HG03196 (cell line): Measurements from ENCODE around the gene CFP.
"Not testable (repeated sequence)": the region's sequence is repeated elsewhere in the genome, so short reads cannot be mapped to it uniquely, and the experiment has no call there.

Experiments used
- ATAC-seq: cut with Tn5 transposase; IDR thresholded peaks from one replicate; pipeline ENCODE4 v1.9.1; 2021; ENCODE audit not compliant: unreplicated experiment

The CFP gene

DNA sequence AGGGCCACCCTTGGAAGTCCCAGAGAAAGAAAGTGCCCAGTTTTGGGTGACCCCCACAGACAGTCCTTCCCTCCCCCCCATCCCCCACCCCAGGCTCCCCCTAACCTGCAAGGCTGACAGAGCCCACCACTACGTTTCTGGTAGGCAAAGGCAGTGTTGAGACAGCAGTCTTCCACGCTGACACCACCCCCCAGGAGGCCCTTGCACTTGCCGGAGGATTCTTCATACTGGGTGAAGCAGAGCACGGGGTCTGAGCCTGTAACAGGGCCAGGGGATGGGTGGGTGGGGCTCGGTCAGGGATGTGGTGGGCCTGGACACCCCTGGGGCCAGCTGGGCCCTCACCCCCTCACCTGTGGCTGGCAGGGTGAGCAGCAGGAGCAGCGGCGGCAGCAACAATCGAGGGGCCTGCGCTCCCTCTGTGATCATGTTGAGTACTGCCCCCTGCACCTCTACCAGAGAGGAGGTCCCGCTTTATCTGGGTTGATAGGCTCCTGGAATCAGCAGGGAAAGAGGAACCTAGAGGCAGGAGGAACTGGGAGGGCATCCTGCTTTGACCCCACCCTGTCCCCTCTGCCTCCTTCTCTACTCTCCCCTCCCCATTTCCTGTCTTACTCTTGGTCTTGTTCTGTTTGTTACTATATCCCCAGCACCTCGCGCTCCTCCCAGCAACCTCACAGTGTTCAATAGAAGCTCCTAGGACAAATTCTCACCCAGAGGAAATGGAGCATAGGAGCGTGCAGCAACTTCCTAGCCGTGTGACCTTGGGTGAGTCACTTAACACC is at the start of gene CFP:
Gene CFP, minus strand, starts transcription at position 512 of the 782 bp plus-strand sequence. Its CDS starts 86 bp downstream, at position 426.
- no peak for ATAC-seq

- ATAC-seq = not testable (repeated sequence)
Observed at GRCh38 chrX:47675959-47676859, 46.5 kb upstream of the CFP start.

GRCh38 chrX:47674776-47675175 is 45.0 kb upstream of the CFP start:
- ATAC-seq = no peak

GRCh38 chrX:47665797-47666196 is 36.1 kb upstream of the CFP start:
- ATAC-seq = not testable (repeated sequence)

DNA sequence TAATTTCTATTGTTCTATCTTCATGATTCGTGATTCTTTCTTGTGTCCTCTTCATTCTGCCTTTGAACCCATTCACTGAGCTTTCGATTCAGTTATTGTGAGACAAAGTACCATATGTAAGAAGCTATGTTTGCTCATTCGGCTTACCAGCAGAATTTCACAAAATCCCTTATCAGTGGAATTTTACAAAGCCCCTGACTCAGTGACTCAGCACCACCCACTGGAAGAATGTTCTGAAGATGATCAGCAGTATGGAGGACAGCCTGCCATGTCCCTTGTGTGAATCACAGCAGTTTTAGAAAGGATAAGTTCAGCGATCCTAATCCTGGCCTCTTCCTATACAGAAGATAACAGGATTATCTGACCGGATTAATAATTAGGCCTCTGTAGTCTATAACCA is 35.0 kb upstream of the CFP start:
- no peak for ATAC-seq

DNA sequence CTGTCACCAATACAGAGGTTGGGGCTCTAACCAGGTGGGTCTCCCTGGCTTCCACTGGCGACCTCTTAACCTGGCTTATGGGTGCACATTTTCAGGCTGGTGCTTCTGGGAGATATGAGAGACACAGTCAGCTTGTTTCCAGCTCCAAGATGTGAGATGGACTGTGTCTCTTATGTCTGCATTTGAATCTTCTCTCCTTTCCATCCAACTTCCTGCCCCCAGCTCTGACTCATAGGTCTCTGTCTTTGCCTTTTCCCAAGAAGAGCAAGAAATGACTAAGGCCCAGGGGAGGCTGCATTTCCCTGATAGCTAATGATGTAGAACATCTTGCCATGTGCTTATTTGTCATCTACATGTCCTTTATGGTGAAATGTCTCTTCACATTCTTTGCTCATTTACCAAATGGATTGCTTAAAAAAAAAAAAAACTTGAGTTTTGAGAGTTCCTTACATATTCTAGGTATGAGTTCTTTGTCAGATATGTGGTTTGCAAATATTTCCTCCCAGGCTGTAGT is 32.5 kb upstream of the CFP start:
- no peak for ATAC-seq

DNA sequence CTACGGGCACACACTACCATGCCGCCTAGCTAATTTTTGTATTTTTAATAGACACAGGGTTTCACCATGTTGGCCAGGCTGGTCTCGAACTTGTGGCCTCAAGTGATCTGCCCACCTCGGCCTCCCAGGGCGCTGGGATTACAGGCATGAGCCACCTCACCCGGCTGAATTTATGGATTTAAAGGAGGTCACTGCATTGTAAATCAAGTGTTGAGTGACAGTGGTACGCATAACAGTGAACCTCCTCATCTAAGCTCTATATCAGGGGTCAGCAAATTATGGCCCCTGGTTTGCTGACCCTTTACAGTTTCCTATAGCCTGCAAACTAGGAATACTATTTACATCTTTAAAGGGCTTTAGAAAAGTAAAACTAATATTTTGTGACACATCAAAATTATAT is 31.8 kb upstream of the CFP start:
- no peak for ATAC-seq

DNA sequence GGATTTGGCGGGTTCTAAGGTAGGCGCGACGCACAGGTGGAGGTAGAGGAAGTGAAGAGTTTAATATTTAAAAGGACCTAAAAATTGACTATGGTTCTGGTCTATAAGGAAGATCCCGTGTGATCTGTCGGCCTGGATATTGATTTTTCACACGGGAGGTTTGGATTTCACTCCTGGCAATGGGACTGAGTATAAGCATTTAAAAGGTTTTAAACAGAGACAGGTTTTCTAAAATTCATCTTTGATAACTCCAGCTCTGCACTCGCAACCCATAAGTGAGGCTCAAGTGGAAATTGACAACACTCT is 29.6 kb upstream of the CFP start:
- ATAC-seq = no peak

DNA sequence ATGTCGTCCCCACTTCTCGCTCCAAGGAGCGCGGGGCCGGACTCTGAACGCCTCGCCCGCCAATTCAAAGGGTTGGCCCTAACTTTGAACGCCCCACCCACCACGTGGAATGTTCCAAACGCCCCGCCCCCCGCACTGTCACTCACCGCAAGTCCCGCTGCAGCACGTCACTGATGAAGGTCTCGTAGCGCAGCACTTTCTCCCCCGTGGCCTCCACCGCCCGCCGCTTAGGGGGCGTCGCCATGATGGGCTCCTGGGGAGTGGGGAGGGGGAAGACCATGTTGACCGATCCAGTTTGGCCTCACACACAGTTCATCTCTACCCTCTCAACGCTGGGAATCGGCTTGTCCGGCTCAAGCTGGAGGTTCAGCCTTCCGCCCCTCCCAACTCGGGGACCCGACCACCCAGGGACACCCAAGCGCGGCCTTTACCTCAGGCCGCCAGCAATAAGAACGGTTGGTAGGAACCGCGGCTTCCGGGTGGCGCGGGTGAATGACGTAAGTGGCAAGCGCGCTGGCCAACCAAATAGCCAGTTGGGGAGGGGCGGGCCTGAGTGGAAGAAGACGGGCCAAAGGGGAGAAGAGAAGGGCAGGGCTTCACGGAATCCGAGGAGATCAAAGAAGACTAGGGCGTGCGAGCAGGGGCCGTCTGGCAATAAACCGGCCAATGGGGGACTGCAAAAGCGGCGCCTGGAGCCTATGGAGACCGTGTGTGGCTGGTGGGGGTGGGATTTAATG is 29.1 kb upstream of the CFP start, which contains the start of gene UXT:
Gene UXT, minus strand, starts transcription at position 497 of the 737 bp plus-strand sequence. Its CDS starts 253 bp downstream, at position 244.
- ATAC-seq = peak; percentile 81

- ATAC-seq = no peak
Observed at GRCh38 chrX:47658301-47658683, 28.6 kb upstream of the CFP start.

- ATAC-seq = no peak
Observed at GRCh38 chrX:47651043-47651905, 21.5 kb upstream of the CFP start.

DNA sequence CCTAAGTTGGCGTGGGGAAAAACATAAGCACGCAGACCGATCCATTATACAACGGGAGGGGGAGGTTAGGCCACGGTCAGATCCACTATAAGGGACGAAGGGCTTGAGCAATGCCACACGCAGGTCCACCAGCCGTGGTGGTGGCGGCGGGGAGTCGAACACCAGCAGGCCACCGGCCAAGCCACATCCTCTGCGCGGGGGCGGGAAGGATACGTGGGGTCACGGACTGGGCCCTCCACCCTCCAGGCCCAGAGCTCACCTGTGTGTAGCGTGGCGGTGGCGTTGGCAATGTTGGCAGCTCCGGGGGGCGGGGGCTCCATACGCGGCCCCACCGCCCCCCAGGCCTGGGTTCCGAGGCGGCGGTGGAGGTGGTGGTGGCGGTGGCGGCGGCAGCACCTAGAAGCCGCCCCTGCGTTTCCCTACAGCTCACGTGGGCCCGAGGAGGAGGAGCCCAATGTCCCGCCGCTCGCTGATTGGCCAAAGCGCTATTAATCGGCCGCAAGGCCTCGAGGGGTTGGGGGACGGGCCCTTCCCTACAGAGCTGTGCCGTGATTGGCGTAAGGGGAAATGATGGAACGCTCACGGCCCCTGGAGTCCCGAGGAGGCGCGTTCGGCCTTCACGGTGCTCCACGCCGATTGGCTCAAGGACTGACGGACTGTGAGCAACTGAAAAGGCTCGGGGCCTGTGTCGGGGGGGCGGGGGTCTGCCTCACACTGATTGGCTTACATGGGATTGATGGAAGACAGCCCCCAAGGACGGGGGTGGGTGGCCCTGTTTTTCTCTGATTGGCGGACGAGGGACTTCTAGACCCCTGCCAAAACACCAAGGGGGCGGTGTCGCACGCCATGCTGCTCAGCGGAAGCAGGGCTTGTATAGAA is 20.7 kb upstream of the CFP start, which contains the start of gene ELK1:
Gene ELK1, minus strand, starts transcription at position 400 of the 879 bp plus-strand sequence. CDS start 9,122 bp downstream, outside the sequence.
- ATAC-seq = peak; percentile 92

DNA sequence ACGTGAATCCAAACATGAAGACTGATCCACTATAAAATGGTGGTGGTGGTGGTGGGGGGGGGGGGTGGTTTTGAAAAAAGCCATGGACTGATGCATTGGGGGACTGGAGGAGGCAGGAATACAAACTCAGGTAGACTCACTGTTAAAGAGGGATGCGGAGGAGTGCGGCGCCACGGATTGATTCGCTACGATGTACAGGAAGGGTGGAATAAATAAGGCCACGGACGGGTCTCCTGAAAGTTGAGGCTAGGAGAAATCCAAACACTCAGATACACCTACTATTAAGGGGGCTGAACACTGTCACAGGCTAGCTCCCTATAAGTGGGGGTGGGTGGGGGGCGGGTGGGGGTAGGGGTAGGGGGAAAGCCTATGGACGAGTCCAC is 20.0 kb upstream of the CFP start:
- no peak for ATAC-seq

DNA sequence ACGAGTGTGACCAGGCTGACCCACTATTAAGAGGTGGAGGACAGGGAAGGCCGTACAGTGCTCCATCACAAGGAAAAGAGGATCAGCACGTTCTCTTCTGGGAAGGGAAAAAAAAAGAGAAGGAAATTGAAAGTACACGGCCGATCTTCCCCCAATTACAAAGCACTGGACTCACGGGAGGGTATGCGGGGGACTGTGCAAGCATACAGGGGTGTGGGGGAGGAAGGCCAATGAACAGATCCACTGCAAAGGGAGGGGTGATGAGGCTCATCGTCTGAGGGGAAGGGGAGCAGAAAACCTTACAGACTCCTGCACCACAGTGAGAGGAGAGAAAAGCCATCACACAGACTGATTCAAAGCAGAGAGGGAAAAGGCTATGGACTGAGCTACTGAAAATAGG is 19.5 kb upstream of the CFP start:
- ATAC-seq = no peak

DNA sequence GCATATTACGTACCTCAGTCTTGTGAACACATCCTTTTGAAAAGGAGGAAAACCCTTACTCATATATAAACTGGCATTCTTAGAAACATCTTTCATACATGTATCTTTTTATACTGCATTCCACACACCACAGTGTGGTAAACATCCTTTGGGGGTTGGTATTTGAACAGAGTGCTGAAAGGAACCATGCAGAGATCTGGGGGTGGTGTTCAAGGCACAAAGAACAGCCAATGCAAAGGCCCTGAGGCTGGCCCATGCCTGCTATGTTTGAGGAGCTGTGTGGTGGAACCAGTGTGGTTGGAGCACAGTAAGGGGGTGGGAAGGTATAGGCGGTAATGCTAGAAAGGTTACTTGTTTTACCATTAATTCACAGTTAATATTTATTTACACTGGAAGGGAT is 18.6 kb upstream of the CFP start:
- ATAC-seq = no peak

DNA sequence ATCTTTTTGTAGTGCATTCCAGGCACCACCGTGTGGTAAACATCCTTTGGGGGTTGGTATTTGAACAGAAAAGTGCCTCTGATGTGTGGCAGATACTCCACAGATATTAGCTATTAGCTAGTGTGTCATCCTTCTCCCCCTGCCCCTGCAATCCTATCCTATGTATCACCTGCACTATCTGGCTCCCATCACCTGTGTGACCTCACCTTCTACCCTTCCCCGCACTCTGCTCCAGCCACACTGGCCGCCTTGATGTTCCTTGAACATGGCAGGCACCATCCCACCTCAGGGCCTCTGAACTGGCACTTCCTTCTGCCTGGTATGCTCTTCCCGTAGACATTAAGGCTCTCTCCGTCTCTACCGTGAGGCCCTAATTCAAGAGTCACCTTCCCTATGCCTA is 16.9 kb upstream of the CFP start:
- no peak for ATAC-seq

DNA sequence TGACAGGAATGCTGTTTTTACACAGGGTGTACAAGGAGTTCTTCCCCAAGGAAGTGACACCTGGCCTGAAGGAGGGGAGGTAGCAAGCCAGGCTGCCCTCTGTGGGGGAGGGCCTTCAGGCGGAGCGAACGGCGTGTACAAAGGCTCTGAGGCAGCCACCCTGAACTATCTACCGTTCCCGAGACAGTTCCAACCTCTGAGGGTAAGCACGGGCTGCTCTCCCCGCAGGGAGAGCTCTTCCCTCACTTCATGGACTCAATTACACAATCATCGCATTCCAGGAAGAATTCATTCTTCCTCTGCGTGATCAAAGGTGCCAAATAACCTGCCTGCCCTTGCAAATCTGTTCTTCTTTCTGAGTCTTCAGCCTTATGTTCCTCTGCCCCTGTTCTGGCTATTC is 15.8 kb upstream of the CFP start:
- no peak for ATAC-seq

- ATAC-seq = no peak
Observed at GRCh38 chrX:47644557-47645091, 14.9 kb upstream of the CFP start.

DNA sequence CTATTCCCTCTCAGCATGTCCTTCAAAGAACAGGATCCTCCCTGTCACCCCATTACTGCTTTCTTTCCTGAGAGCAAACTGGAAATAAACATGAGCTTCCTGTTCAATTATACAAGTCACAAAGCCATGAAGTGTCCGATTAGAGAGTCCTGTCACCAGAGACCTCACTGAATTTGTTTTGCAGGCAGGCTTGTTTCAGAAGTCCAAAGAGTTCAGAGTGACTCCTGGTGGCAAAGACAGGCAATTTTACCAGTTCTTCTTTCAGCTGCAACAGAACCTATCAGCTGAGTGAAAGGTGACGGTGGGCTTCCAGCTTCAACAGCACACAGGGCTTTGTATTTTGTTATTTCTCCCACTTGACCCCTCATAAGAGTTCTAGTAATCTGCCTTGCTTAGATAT is 14.2 kb upstream of the CFP start:
- no peak for ATAC-seq
